Measurements from ENCODE around the gene NUDT5.
"Not testable (repeated sequence)": the region's sequence is repeated elsewhere in the genome, so short reads cannot be mapped to it uniquely, and the experiment has no call there.

The NUDT5 gene

GRCh38 chr10:12202226-12202625 lies 6.5 kb upstream of the NUDT5 start:
- no peak for DNase-seq

DNA sequence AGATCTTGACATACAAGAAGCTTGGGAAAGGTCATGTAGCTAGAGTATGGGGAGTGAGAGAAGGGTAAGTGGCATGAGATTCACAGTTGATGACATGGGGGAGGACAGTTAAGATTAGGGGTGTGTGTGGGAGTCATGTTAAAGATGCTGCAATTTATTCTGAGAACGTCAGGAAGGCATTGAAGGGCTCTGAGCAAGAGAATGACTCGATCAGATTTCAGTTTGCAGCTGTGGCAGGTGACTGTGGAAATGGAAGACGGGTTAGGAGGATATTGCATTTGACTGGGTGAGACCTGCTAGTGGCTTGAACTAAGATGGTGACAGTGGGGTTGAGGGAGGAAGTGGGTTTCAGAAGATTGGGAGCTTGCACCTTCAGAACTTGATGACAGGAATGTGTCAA lies 5.9 kb upstream of the NUDT5 start:
- no peak for DNase-seq

DNA sequence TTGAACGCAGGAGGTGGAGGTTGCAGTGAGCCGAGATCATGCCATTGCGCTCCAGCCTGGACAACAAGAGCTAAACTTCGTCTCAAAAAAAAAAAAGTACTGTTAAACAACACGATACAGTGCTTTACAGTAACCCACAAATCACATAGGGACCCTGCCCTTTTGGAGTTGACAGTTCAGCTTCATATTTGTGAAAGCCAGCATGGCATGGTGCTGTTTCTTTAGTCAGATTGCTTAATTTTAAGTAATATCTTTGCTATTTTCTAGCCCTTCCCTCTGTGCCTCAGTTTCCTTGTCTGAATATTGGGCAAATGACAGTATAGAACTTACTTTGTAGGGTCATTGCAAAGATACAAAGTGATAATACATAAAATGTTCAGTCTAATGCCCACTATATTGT lies 5.2 kb upstream of the NUDT5 start:
- no peak for DNase-seq

DNA sequence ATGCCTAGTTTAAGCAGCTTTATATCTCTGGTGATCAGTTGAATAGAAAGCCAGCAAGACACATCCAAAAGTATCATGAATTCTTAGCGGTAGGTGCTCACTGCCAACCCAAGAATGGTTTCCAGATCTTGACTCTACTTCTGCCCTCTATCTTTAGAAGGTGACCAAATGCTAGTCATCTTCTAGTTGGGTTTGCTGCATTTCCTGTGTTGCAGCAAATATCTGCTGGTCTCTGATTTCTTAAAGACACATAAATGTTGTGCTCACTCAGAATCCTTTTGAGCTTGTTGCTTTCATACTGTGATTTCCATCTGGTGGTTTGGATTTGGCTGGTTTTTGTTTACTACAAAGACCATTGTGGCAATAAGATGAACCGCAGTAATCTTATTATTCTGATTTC lies 2.5 kb upstream of the NUDT5 start:
- DNase-seq = peak; percentile 55 to 56

GRCh38 chr10:12196531-12197211 lies 980 bp upstream of the NUDT5 start:
- no peak for DNase-seq

DNA sequence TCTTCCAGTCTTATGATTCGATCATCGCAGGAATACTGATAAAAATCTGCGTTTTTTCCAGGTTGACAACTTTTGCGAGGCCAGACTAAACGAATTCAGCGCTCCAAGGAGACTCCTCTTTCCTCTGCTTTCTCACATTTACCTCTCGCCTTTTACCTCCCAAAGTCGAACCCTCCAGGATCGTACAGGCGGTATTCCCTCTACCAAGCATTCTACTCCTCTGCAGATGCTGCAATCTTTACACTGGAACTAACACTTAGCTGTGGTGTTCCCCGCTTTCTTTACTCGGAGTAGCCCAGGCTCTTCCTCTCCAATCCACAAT lies 449 bp downstream of the NUDT5 start:
- DNase-seq = no peak

DNA sequence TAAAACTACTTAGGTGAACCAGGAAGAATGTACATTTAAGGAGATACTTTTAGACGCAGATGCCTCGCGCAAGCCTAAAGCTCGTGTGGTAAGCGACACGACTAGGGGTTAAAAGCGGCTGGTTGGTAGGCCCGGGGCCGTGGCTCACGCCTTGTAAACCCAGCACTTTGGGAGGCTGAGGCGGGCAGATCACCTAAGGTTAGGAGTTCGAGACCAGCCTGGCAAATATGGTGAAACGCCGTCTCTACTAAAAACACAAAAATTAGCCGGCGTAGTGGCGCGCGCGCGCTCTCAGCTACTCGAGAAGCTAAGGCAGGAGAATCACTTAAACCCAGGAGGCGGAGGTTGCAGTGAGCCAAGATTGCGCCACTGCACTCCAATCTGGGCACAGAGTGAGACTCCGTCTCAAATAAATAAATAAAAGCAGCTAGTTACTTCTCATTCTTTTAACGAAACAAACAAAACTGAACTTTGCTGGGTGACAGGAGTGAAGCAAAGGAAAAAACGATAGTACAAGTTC lies 879 bp downstream of the NUDT5 start:
- peak; percentile 44 to 56 for DNase-seq

DNA sequence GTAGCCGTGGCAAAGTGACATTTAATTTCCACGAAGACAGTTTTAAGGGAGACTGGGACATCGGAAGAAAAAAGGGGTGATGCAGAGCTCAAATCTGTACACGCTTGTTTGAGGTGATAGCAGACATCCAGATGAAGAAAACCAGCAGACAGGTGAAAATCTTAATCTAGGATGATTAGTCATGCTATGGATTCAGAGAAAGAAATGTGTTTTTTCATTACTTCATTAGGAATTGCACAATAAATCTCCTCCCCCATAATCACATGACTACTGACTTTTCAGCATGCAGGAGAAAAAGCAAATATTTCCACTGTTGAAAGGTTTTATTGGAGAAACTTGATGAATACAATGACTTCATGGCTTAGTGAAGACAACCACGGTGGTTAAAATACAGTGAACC lies 2.5 kb downstream of the NUDT5 start:
- peak; percentile 49 to 71 for DNase-seq

GRCh38 chr10:12191715-12192114 lies 4.0 kb downstream of the NUDT5 start:
- peak; percentile 42 to 64 for DNase-seq

- DNase-seq = no peak
Observed at GRCh38 chr10:12189426-12189825, 6.3 kb downstream of the NUDT5 start.

DNA sequence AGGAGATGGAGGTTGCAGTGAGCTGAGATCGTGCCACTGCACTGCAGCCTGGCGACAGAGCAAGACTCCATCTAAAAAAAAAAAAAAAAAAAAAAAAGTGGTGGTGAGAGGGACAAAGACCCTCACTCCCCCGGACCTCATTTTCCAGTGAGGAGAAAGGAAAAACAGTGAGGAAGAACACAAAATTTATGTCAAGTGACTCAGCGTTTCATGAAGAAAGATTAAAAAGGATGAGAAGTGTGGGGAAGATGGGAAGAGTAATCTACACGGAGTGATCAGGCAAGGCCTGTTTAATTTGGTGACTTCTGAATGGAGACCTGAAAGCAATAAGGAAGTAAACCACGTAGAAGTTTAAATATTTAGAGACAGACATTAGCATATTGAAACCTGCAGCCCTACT lies 7.0 kb downstream of the NUDT5 start:
- no peak for DNase-seq

DNA sequence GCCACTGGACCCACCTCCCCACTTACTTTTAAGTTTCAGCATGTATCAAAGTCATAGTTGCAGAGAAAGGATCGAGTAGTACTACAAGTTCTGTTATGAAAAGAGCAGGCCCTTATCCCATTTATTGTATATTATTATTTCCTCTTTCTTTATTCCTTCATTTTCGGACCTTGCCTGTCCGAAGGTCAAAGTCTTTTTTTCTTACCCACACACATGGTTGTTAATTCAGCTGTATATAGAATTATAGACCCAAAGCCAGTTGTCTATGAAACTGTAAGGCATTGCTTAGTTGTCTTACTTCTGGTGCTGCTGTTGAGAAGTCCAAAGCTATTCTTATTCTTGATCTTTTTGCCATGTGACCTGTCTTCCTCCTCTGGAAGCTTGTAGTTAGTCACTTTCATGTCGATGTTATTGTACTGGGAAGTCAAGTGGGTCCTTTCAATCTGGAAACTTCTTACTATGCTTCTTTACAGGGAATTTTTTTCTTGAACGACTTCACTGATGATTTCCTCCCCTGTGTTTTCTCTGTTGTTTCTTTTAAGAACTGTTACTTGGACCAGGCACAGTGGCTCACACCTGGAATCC lies 8.3 kb downstream of the NUDT5 start:
- DNase-seq = peak in 1 of 2 donors; percentile 38

DNA sequence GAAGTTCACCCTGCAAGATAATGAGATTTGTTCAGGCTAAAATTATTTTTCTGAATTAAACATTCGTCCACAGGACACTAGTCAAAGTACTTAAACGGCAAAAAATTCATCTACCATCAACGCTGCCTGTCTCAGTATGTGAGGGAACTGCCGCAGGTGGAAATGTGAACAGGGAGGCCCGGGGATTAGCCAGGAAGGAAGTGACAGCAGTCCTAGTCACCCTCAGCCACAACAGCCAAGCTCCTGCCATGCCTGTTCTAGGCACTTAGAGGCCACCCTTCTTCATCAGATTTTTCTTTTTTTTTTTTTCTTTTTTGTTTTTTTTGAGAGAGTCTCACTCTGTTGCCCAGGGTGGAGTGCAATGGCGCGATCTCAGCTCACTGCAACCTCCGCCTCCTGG lies 9.4 kb downstream of the NUDT5 start:
- no peak for DNase-seq

DNA sequence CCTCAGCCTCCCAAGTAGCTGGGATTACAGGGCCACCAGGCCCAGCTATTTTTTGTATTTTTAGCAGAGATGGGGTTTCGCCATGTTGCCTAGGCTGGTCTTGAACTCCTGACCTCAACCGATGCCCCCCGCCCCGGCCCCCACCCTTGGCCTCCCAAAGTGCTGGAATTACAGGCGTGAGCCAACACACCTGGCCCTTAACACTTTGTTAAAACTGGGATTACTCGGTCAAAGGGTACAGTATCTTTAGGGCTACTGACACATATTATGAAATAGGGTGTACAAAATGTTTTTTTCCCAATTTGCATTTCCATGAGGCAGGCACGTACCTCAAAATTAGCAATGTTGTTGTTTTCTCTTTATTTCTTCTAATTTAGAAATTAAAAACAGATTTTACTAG lies 11.5 kb downstream of the NUDT5 start:
- DNase-seq = no peak

- peak; percentile 87 to 96 for DNase-seq
Observed at GRCh38 chr10:12181065-12181775, 14.5 kb downstream of the NUDT5 start.

GRCh38 chr10:12180221-12180974 lies 15.3 kb downstream of the NUDT5 start:
- DNase-seq = no peak

- DNase-seq = peak; percentile 38 to 50
Observed at GRCh38 chr10:12179606-12180170, 16.0 kb downstream of the NUDT5 start.

- no peak for DNase-seq
Observed at GRCh38 chr10:12177642-12178041, 18.0 kb downstream of the NUDT5 start.

GRCh38 chr10:12171512-12171911 lies 24.2 kb downstream of the NUDT5 start:
- DNase-seq = not testable (repeated sequence)

- no peak for DNase-seq
Observed at GRCh38 chr10:12165999-12166775, 29.5 kb downstream of the NUDT5 start.

- DNase-seq = no peak
Observed at GRCh38 chr10:12165036-12165435, 30.7 kb downstream of the NUDT5 start.

DNA sequence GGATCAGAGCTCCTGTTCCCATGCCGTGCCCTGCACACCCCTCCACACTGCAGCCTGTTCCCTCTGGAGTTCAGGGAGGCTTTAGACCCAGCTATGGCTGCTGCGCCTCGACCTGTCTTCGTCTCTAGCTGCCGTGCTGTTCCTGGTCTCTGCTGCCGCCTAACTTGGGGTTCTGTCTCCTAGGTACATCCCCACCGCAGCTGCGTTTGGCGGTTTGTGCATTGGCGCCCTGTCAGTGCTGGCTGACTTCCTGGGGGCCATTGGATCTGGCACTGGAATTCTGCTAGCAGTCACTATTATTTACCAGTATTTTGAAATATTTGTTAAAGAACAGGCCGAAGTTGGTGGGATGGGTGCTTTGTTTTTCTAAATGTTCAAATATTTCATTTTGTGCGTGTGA lies 31.6 kb downstream of the NUDT5 start:
- DNase-seq = no peak

All from inflammatory macrophage (primary cell).